ENCODE results near the gene FYB1.

GRCh38 chr5:39260095-39260494 is 40.7 kb upstream of the FYB1 start:
- TF ChIP-seq CTCF (IDR thresholded peaks at IDR 0.05) (no peak), FOXP1 (CRISPR knock-in tag; IDR thresholded peaks at IDR 0.05; ENCODE audit: borderline replicate concordance) (no peak), ATF1 (CRISPR knock-in tag; IDR thresholded peaks at IDR 0.05) (no peak), MAX (CRISPR knock-in tag; IDR thresholded peaks at IDR 0.05) (no peak), ATF3 (CRISPR knock-in tag; conservative IDR thresholded peaks at IDR 0.05) (no peak), ZNF532 (CRISPR knock-in tag; IDR thresholded peaks at IDR 0.05; ENCODE audit: borderline replicate concordance) (no peak), ZNF232 (CRISPR knock-in tag; IDR thresholded peaks at IDR 0.05) (no peak), CREB1 (CRISPR knock-in tag; IDR thresholded peaks at IDR 0.05) (no peak), NFYB (CRISPR knock-in tag; conservative IDR thresholded peaks at IDR 0.05; ENCODE audit: low read depth) (no peak), GRHL2 (CRISPR knock-in tag; IDR thresholded peaks at IDR 0.05; ENCODE audit: insufficient replicate concordance, severe bottlenecking) (no peak), ATF6 (CRISPR knock-in tag; IDR thresholded peaks at IDR 0.05) (no peak), ETV6 (CRISPR knock-in tag; IDR thresholded peaks at IDR 0.05) (no peak), SMAD4 (CRISPR knock-in tag; IDR thresholded peaks at IDR 0.05) (no peak)

All from WTC11 (cell line).